GM10248 (cell line): Measurements from ENCODE around the gene KIF13A.
A peak's percentile ranks its signal among the peaks of the same experiment; 100 is the strongest.

Experiments used
- CTCF ChIA-PET: fragments of 300-600 bp; sonication (Branson Sonifier 250); formaldehyde crosslinking; extraction: SDS; loops from one replicate; lab custom pipeline; 2021; ENCODE audit warnings: antibody characterized with exemption; lab: Yijun Ruan, JAX
- POLR2A ChIA-PET: fragments of 350-650 bp; sonication (Branson Sonifier 250); formaldehyde crosslinking; extraction: SDS; loops from one replicate; lab custom pipeline; 2020; ENCODE audit warnings: antibody characterized with exemption; lab: Yijun Ruan, JAX
- DNase-seq: peaks from one replicate; pipeline ENCODE4 v3.0.0; 2012; ENCODE audit errors: extremely low spot score
- CTCF ChIP-seq: IDR thresholded peaks from 2 replicates; pipeline ENCODE4 v1.5.1; 2012; ENCODE audit warnings: mild to moderate bottlenecking, low read depth; ENCODE audit errors: extremely low read depth, missing control alignments, control extremely low read depth

Gene KIF13A

GRCh38 chr6:17987447-17987696, at the start of gene KIF13A:
TSS of gene KIF13A (minus strand) at chr6:17987635. CDS start at chr6:17987463, 172 bp downstream.
- ChIA-PET POLR2A (no interaction called here), CTCF (interaction anchor here (1.1 kb wide), 1 partner anchor 9 kb away, joined by 4 read pairs; no protein-coding TSS in a partner anchor)
- DNase-seq: no peak
- TF ChIP-seq CTCF: no peak

- DNase-seq: no peak
- no peak for TF ChIP-seq CTCF
- ChIA-PET POLR2A (no interaction called here), CTCF (no interaction called here)
Observed at GRCh38 chr6:18036781-18037180, 49.3 kb upstream of the KIF13A start.

- CTCF ChIA-PET: no interaction called here
- no peak for DNase-seq
- no peak for TF ChIP-seq CTCF
- POLR2A ChIA-PET: no interaction called here
Observed at GRCh38 chr6:18035330-18035854, 48.0 kb upstream of the KIF13A start.

- DNase-seq: no peak
- TF ChIP-seq CTCF: no peak
- ChIA-PET POLR2A (no interaction called here), CTCF (no interaction called here)
Observed at GRCh38 chr6:18034798-18035202, 47.4 kb upstream of the KIF13A start.

- ChIA-PET CTCF (no interaction called here), POLR2A (no interaction called here)
- TF ChIP-seq CTCF: no peak
- DNase-seq: no peak
Observed at GRCh38 chr6:18031680-18032256, 44.3 kb upstream of the KIF13A start.

- ChIA-PET POLR2A (no interaction called here), CTCF (no interaction called here)
- no peak for DNase-seq
- no peak for TF ChIP-seq CTCF
Observed at GRCh38 chr6:18031189-18031588, 43.8 kb upstream of the KIF13A start.

- ChIA-PET POLR2A (no interaction called here), CTCF (no interaction called here)
Observed at GRCh38 chr6:18028332-18028731, 40.9 kb upstream of the KIF13A start.

More at GRCh38 chr6:18028332-18028731, 40.9 kb upstream of the KIF13A start:
- TF ChIP-seq CTCF: no peak
- peak; percentile 1 for DNase-seq
